ENCODE measurements around the gene EXOC6B.

EXOC6B gene

GRCh38 chr2:72825257-72826155 lies at the start of gene EXOC6B:
EXOC6B (minus strand) TSS chr2:72826033.
- DNase-seq, result peak; percentile 87

- no peak for DNase-seq
Measured at GRCh38 chr2:72871880-72872279, 46.0 kb upstream of the EXOC6B start.

- no peak for DNase-seq
Measured at GRCh38 chr2:72871060-72871459, 45.2 kb upstream of the EXOC6B start.

- peak; percentile 82 for DNase-seq
Measured at GRCh38 chr2:72864500-72864899, 38.7 kb upstream of the EXOC6B start.

GRCh38 chr2:72863046-72863445 lies 37.2 kb upstream of the EXOC6B start:
- no peak for DNase-seq

- DNase-seq, result peak; percentile 90
Measured at GRCh38 chr2:72862239-72862988, 36.6 kb upstream of the EXOC6B start.

GRCh38 chr2:72859831-72860262 lies 34.0 kb upstream of the EXOC6B start:
- peak; percentile 67 for DNase-seq

- no peak for DNase-seq
Measured at GRCh38 chr2:72851333-72851732, 25.5 kb upstream of the EXOC6B start.

GRCh38 chr2:72849138-72849462 lies 23.3 kb upstream of the EXOC6B start:
- no peak for DNase-seq

- no peak for DNase-seq
Measured at GRCh38 chr2:72848436-72849137, 22.8 kb upstream of the EXOC6B start.

- no peak for DNase-seq
Measured at GRCh38 chr2:72847534-72848315, 21.9 kb upstream of the EXOC6B start.

- DNase-seq, result peak; percentile 28
Measured at GRCh38 chr2:72846171-72847095, 20.6 kb upstream of the EXOC6B start.

- no peak for DNase-seq
Measured at GRCh38 chr2:72843301-72843700, 17.5 kb upstream of the EXOC6B start.

GRCh38 chr2:72841462-72842125 lies 15.8 kb upstream of the EXOC6B start:
- DNase-seq, result no peak

- no peak for DNase-seq
Measured at GRCh38 chr2:72840066-72840465, 14.2 kb upstream of the EXOC6B start.

GRCh38 chr2:72837171-72837570 lies 11.3 kb upstream of the EXOC6B start:
- no peak for DNase-seq

GRCh38 chr2:72835403-72835802 lies 9.6 kb upstream of the EXOC6B start:
- no peak for DNase-seq

- DNase-seq, result no peak
Measured at GRCh38 chr2:72834596-72834995, 8.8 kb upstream of the EXOC6B start.

- DNase-seq, result no peak
Measured at GRCh38 chr2:72833084-72833714, 7.4 kb upstream of the EXOC6B start.

GRCh38 chr2:72830273-72830672 lies 4.4 kb upstream of the EXOC6B start:
- DNase-seq, result no peak
